ENCODE results near the gene PACRG. TPM values are rescaled to one million over a fixed set of nuclear protein-coding genes. Genes with fewer than 3 reads are reported as not detected.

Gene PACRG
- total and polyA plus RNA-seq, 2 of the 8 experiments (the other 6 are each of a cell fraction or from before 2014, with no cell fraction given): 0.44 to 0.54 TPM

GRCh38 chr6:163243083-163243482 lies 515.3 kb downstream of the PACRG start (continued):
- no peak for TF ChIP-seq HDAC2 (IDR thresholded peaks at IDR 0.05; ENCODE audit: borderline replicate concordance in 1 of 2, low read depth in 2 of 2, low read length in 2 of 2)
- no peak for TF ChIP-seq MAX (IDR thresholded peaks at IDR 0.05)
- TF ChIP-seq ASH2L (IDR thresholded peaks at IDR 0.05; ENCODE audit: low read length): no peak
- no peak for TF ChIP-seq ZNF274 (IDR thresholded peaks at IDR 0.05; ENCODE audit: borderline replicate concordance, extremely low read depth, low read length)
- TF ChIP-seq EGR1 (IDR thresholded peaks at IDR 0.05; ENCODE audit: borderline replicate concordance, low read depth, low read length): no peak
- no peak for TF ChIP-seq SUZ12 (IDR thresholded peaks at IDR 0.05; ENCODE audit: low read length)
- TF ChIP-seq PHF8 (conservative IDR thresholded peaks at IDR 0.05; ENCODE audit: low read depth, low read length): no peak
- no peak for TF ChIP-seq TAF1 (IDR thresholded peaks at IDR 0.05; ENCODE audit: low read depth, low read length)
- TF ChIP-seq JUN (IDR thresholded peaks at IDR 0.05; ENCODE audit: low read depth, low read length): no peak
